22Rv1 (cell line): Measurements from ENCODE around the gene UBE2H.

Source experiments
- CTCF ChIP-seq: fragments of 450-650 bp; IDR thresholded peaks from 2 replicates; pipeline ENCODE4 v1.5.1; 2017; ENCODE audit warnings: mild to moderate bottlenecking
- ZFX ChIP-seq: fragments of 450-650 bp; IDR thresholded peaks from 2 replicates; pipeline ENCODE4 v1.6.1; 2017; ENCODE audit warnings: antibody characterized with exemption, borderline replicate concordance

GRCh38 chr7:129958643-129959470 lies 6.1 kb upstream of the UBE2H start:
- TF ChIP-seq CTCF (no peak), ZFX (no peak)
